Measurements from ENCODE around the gene TENT5C.

DNA sequence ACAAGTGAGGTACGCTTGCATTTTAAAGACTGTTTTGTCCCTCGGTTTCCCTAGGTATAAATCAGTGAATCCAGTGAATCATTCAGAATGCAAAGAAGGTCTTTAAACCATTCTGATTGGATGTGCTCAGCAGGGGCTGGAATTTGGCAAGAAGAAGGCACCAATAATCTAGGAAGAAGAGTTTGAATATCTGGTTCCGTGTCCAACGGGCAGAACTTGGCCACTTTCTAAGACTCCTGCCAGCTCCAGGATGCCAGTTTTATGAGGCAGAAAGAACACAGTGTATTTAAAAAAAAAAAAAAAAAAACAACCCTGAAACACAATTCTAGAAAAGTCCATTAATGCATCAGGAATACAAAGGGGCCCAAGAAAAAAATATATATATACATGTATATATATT lies 3.0 kb upstream of the TENT5C start:
- TF ChIP-seq, protein P1, sequence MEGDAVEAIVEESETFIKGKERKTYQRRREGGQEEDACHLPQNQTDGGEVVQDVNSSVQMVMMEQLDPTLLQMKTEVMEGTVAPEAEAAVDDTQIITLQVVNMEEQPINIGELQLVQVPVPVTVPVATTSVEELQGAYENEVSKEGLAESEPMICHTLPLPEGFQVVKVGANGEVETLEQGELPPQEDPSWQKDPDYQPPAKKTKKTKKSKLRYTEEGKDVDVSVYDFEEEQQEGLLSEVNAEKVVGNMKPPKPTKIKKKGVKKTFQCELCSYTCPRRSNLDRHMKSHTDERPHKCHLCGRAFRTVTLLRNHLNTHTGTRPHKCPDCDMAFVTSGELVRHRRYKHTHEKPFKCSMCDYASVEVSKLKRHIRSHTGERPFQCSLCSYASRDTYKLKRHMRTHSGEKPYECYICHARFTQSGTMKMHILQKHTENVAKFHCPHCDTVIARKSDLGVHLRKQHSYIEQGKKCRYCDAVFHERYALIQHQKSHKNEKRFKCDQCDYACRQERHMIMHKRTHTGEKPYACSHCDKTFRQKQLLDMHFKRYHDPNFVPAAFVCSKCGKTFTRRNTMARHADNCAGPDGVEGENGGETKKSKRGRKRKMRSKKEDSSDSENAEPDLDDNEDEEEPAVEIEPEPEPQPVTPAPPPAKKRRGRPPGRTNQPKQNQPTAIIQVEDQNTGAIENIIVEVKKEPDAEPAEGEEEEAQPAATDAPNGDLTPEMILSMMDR (IDR thresholded peaks at IDR 0.05; ENCODE audit: insufficient read depth, low read length) = no peak
- TF ChIP-seq GABPA (IDR thresholded peaks at IDR 0.05; ENCODE audit: low read depth) = no peak
- TF ChIP-seq, protein P2, sequence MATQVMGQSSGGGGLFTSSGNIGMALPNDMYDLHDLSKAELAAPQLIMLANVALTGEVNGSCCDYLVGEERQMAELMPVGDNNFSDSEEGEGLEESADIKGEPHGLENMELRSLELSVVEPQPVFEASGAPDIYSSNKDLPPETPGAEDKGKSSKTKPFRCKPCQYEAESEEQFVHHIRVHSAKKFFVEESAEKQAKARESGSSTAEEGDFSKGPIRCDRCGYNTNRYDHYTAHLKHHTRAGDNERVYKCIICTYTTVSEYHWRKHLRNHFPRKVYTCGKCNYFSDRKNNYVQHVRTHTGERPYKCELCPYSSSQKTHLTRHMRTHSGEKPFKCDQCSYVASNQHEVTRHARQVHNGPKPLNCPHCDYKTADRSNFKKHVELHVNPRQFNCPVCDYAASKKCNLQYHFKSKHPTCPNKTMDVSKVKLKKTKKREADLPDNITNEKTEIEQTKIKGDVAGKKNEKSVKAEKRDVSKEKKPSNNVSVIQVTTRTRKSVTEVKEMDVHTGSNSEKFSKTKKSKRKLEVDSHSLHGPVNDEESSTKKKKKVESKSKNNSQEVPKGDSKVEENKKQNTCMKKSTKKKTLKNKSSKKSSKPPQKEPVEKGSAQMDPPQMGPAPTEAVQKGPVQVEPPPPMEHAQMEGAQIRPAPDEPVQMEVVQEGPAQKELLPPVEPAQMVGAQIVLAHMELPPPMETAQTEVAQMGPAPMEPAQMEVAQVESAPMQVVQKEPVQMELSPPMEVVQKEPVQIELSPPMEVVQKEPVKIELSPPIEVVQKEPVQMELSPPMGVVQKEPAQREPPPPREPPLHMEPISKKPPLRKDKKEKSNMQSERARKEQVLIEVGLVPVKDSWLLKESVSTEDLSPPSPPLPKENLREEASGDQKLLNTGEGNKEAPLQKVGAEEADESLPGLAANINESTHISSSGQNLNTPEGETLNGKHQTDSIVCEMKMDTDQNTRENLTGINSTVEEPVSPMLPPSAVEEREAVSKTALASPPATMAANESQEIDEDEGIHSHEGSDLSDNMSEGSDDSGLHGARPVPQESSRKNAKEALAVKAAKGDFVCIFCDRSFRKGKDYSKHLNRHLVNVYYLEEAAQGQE (IDR thresholded peaks at IDR 0.05; ENCODE audit: insufficient replicate concordance, low read depth) = no peak
- TF ChIP-seq POLR2AphosphoS5 (IDR thresholded peaks at IDR 0.05; ENCODE audit: low read depth) = no peak
- TF ChIP-seq SPI1 (IDR thresholded peaks at IDR 0.05; ENCODE audit: borderline replicate concordance, low read depth) = no peak
